ENCODE measurements around the gene ABCC4. TPM values are rescaled to one million over a fixed set of nuclear protein-coding genes. Genes with fewer than 3 reads are reported as not detected.
"Not testable (repeated sequence)": the region's sequence is repeated elsewhere in the genome, so short reads cannot be mapped to it uniquely, and the experiment has no call there.

Gene ABCC4
- polyA plus RNA-seq, 2 donors: 0.55 to 1.4 TPM

DNA sequence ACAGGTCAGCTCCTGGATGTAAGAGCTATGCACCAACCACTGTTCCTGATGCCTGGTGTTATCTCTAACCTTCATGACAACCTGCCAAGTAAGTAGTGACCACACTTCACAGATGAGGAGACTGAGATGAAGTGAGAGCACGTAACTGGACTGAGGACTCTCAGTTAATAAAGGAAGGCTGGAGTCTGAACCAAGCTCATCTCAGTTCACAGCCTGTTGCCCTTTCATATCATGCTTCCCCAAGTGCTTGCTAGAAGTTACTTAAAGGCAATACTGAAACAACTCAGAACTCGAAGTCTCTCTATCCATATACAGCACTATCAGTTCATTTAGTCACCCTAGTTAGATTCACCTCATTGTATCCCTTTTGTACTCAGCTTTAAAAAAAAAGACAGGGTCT, 119.7 kb downstream of the ABCC4 start:
- no peak overlapping the region for H3K4me3 ChIP-seq (ENCODE audit: low read depth in 1 of 2, low read length in 2 of 2)
- 68 to 92% methylated on average over 2 of the region's 2 CpGs for WGBS, 2 donors

DNA sequence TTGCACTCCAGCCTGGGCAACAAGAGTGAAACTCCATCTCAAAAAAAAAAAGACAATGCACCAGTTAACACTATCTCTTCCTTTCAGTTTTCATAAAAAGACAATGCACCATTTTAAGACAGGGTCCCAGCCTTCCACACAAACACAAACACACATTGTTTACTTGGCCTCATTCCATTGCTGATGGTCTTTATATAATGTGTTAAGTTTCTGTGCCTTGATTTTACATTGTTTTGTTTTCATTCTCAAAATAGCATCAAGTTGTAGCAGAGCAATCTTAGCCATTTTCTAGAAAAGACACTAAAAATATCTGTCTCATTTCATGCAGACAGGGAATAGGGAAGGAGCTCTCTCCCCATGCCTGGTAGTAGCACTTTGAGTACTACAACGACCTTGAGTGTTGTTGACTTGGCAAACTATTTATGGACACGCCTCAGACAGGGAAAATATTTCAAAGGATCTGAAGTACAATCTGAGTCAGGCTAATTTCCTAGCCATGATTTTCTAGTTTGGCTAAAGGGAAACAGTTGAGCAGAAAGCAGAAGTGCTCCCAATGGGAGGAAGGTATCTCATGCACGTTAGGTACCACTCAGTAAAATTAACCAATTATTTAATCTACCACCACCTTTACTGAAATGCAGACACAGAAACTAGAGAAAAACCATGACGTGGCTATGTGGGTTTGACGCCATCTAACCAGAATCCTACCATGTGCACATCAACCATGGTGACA, 120.6 kb downstream of the ABCC4 start:
- Histone ChIP-seq H3K27me3 (ENCODE audit: control insufficient read depth in 1 of 2, insufficient read depth in 2 of 2, low read length in 2 of 2) (no peaks in the 10 kb centered on the region), H3K4me1 (ENCODE audit: control insufficient read depth in 2 of 2, insufficient read depth in 2 of 2, low read length in 1 of 2) (no peaks in the 10 kb centered on the region), H3K27ac (ENCODE audit: low read depth in 2 of 2, low read length in 1 of 2) (no peak overlapping the region), H3K9me3 (ENCODE audit: control insufficient read depth in 2 of 2, insufficient read depth in 1 of 2, low read depth in 1 of 2, low read length in 1 of 2) (no peaks in the 10 kb centered on the region), H3K4me3 (ENCODE audit: low read depth in 1 of 2, low read length in 2 of 2) (no peak overlapping the region), H3K36me3 (ENCODE audit: control insufficient read depth in 2 of 2, insufficient read depth in 2 of 2, low read length in 1 of 2) (no peaks in the 10 kb centered on the region)
- 52 to 59% methylated on average over 5 of the region's 5 CpGs for WGBS, 2 donors

More for the DNA sequence above, 119.7 kb downstream of the ABCC4 start:
- Histone ChIP-seq H3K27me3 (ENCODE audit: control insufficient read depth in 1 of 2, insufficient read depth in 2 of 2, low read length in 2 of 2) (no peaks in the 10 kb centered on the region), H3K4me1 (ENCODE audit: control insufficient read depth in 2 of 2, insufficient read depth in 2 of 2, low read length in 1 of 2) (no peaks in the 10 kb centered on the region), H3K27ac (ENCODE audit: low read depth in 2 of 2, low read length in 1 of 2) (no peak overlapping the region), H3K9me3 (ENCODE audit: control insufficient read depth in 2 of 2, insufficient read depth in 1 of 2, low read depth in 1 of 2, low read length in 1 of 2) (no peaks in the 10 kb centered on the region), H3K36me3 (ENCODE audit: control insufficient read depth in 2 of 2, insufficient read depth in 2 of 2, low read length in 1 of 2) (no peaks in the 10 kb centered on the region)

DNA sequence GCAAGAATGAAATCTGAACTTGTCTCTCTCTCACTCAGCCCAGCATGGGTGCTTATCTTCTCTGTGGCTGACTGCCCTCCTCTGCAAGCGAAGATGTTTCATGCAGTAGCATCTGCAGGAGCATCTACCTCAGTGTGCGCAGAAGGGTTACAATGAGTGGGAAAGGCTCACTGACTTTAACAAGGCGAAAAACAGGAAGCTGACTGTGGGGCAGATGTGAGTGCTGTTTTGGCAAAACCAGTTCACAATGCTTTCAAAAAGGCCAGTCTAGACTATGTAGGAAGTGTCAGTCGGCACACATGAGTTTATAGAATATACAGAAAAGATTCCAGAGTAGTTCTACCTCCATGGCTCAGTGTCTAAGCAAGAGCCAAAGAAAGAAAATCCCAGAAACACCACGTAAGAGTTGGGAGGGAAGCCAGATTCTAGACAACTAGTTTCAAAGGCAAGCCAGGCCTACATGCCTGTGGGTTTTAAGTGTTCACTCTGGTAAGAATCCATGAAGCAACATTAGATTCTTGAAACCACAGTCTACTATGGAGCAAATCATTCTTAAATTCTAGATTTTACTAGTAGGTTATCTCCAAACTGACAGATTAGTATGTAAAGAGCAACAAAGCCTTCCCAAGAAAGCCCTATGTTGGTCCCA, 124.5 kb downstream of the ABCC4 start:
- H3K4me3 ChIP-seq (ENCODE audit: low read depth in 1 of 2, low read length in 2 of 2): no peak overlapping the region
- H3K36me3 ChIP-seq (ENCODE audit: control insufficient read depth in 2 of 2, insufficient read depth in 2 of 2, low read length in 1 of 2): no peaks in the 10 kb centered on the region
- H3K4me1 ChIP-seq (ENCODE audit: control insufficient read depth in 2 of 2, insufficient read depth in 2 of 2, low read length in 1 of 2): no peaks in the 10 kb centered on the region
- no peak overlapping the region for H3K27ac ChIP-seq (ENCODE audit: low read depth in 2 of 2, low read length in 1 of 2)
- H3K9me3 ChIP-seq (ENCODE audit: control insufficient read depth in 2 of 2, insufficient read depth in 1 of 2, low read depth in 1 of 2, low read length in 1 of 2): no peaks in the 10 kb centered on the region
- WGBS, 2 donors: 77 to 82% methylated on average over 5 of the region's 5 CpGs
- H3K27me3 ChIP-seq (ENCODE audit: control insufficient read depth in 1 of 2, insufficient read depth in 2 of 2, low read length in 2 of 2): no peaks in the 10 kb centered on the region

DNA sequence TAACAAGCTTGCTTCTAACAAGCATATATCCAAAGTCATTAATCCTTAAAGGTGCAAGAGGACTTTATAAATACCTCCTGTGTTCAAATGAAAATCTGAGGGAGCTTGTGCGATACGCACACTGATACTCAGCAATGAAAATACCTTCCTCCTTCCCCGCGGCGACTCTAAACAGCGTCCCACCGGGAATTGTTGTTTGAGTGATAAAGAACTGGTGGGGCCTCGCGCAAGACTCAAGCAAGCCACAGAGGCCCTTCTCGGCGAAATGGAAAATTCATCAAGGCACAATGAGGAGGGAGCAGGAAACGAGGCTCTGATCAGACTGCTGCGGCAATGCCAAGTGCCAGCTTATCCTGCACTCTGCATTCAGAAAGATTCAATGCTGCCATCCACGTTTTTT, 126.7 kb downstream of the ABCC4 start:
- no peak overlapping the region for H3K4me3 ChIP-seq (ENCODE audit: low read depth in 1 of 2, low read length in 2 of 2)
- no peaks in the 10 kb centered on the region for H3K36me3 ChIP-seq (ENCODE audit: control insufficient read depth in 2 of 2, insufficient read depth in 2 of 2, low read length in 1 of 2)
- H3K9me3 ChIP-seq (ENCODE audit: control insufficient read depth in 2 of 2, insufficient read depth in 1 of 2, low read depth in 1 of 2, low read length in 1 of 2): no peaks in the 10 kb centered on the region
- 87 to 89% methylated on average over 14 of the region's 14 CpGs for WGBS, 2 donors
- no peak overlapping the region for H3K27ac ChIP-seq (ENCODE audit: low read depth in 2 of 2, low read length in 1 of 2)
- H3K27me3 ChIP-seq (ENCODE audit: control insufficient read depth in 1 of 2, insufficient read depth in 2 of 2, low read length in 2 of 2): no peaks in the 10 kb centered on the region
- H3K4me1 ChIP-seq (ENCODE audit: control insufficient read depth in 2 of 2, insufficient read depth in 2 of 2, low read length in 1 of 2): no peaks in the 10 kb centered on the region

DNA sequence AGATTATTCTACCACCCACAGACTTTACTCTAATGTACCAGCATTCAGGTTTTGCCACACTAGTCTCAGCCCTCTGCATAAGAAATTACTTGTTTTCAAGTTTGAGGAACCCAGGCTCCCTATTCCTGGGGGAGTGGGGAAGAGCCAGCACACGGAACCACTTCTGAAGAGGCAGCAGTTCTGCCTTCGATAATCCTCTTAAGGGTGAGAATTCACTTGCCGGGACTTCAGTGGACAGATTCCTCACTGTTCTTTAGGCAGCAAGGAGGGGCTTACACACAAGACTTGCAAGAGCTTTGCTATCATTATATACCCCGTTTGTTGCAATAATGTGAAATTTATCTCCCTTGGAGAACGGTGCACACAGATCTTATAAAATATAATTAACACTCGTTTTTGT, 133.1 kb downstream of the ABCC4 start:
- no peaks in the 10 kb centered on the region for H3K27me3 ChIP-seq (ENCODE audit: control insufficient read depth in 1 of 2, insufficient read depth in 2 of 2, low read length in 2 of 2)
- H3K4me3 ChIP-seq (ENCODE audit: low read depth in 1 of 2, low read length in 2 of 2): no peak overlapping the region
- H3K4me1 ChIP-seq (ENCODE audit: control insufficient read depth in 2 of 2, insufficient read depth in 2 of 2, low read length in 1 of 2): no peaks in the 10 kb centered on the region
- H3K36me3 ChIP-seq (ENCODE audit: control insufficient read depth in 2 of 2, insufficient read depth in 2 of 2, low read length in 1 of 2): no peaks in the 10 kb centered on the region
- no peaks in the 10 kb centered on the region for H3K9me3 ChIP-seq (ENCODE audit: control insufficient read depth in 2 of 2, insufficient read depth in 1 of 2, low read depth in 1 of 2, low read length in 1 of 2)
- H3K27ac ChIP-seq (ENCODE audit: low read depth in 2 of 2, low read length in 1 of 2): no peak overlapping the region
- 92 to 94% methylated on average over 6 of the region's 6 CpGs for WGBS, 2 donors

DNA sequence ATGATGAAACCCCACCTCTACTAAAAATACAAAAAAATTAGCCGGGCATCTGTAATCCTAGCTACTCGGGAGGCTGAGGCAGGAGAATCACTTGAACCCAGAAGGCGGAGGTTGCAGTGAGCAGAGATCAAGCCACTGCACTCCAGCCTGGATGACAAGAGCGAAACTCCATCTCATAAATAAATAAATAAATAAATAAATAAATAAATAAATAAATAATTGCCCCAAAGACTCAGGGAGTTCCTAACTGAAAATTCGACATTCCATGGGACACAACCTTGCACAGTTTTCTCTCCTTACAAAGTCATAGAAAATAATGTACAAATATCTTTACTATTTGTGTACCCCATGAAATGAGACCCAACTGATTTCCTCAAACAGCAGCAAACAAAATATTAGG, 134.2 kb downstream of the ABCC4 start:
- H3K9me3 ChIP-seq (ENCODE audit: control insufficient read depth in 2 of 2, insufficient read depth in 1 of 2, low read depth in 1 of 2, low read length in 1 of 2); H3K4me1 ChIP-seq (ENCODE audit: control insufficient read depth in 2 of 2, insufficient read depth in 2 of 2, low read length in 1 of 2); H3K36me3 ChIP-seq (ENCODE audit: control insufficient read depth in 2 of 2, insufficient read depth in 2 of 2, low read length in 1 of 2); H3K27me3 ChIP-seq (ENCODE audit: control insufficient read depth in 1 of 2, insufficient read depth in 2 of 2, low read length in 2 of 2); H3K4me3 ChIP-seq (ENCODE audit: low read depth in 1 of 2, low read length in 2 of 2); H3K27ac ChIP-seq (ENCODE audit: low read depth in 2 of 2, low read length in 1 of 2): not testable (repeated sequence)
- WGBS, 2 donors: 95 to 98% methylated on average over 5 of the region's 5 CpGs

DNA sequence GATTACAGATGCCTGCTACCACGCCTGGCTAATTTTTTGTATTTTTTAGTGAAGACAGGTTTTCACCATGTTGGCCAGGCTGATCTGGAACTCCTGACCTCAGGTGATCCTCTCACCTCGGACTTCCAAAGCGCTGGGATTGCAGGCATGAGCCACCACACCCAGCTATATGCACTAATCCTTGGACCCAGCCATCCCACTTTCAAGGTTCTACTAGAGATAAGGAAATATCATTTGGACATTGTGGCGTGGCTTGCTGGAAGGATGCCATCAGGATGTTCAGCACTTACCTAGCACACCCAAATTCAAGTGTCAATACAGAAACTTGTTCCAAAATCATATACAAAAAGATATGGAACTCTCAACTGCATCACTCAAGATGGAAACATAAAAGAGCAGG, 136.4 kb downstream of the ABCC4 start:
- Histone ChIP-seq H3K4me3 (ENCODE audit: low read depth in 1 of 2, low read length in 2 of 2) (no peak overlapping the region), H3K4me1 (ENCODE audit: control insufficient read depth in 2 of 2, insufficient read depth in 2 of 2, low read length in 1 of 2) (no peaks in the 10 kb centered on the region), H3K27me3 (ENCODE audit: control insufficient read depth in 1 of 2, insufficient read depth in 2 of 2, low read length in 2 of 2) (no peaks in the 10 kb centered on the region), H3K36me3 (ENCODE audit: control insufficient read depth in 2 of 2, insufficient read depth in 2 of 2, low read length in 1 of 2) (peaks cover 0 to 4% of the 10 kb centered on the region in 2 donors), H3K27ac (ENCODE audit: low read depth in 2 of 2, low read length in 1 of 2) (no peak overlapping the region), H3K9me3 (ENCODE audit: control insufficient read depth in 2 of 2, insufficient read depth in 1 of 2, low read depth in 1 of 2, low read length in 1 of 2) (no peaks in the 10 kb centered on the region)
- 79 to 93% methylated on average over 4 of the region's 4 CpGs for WGBS, 2 donors

DNA sequence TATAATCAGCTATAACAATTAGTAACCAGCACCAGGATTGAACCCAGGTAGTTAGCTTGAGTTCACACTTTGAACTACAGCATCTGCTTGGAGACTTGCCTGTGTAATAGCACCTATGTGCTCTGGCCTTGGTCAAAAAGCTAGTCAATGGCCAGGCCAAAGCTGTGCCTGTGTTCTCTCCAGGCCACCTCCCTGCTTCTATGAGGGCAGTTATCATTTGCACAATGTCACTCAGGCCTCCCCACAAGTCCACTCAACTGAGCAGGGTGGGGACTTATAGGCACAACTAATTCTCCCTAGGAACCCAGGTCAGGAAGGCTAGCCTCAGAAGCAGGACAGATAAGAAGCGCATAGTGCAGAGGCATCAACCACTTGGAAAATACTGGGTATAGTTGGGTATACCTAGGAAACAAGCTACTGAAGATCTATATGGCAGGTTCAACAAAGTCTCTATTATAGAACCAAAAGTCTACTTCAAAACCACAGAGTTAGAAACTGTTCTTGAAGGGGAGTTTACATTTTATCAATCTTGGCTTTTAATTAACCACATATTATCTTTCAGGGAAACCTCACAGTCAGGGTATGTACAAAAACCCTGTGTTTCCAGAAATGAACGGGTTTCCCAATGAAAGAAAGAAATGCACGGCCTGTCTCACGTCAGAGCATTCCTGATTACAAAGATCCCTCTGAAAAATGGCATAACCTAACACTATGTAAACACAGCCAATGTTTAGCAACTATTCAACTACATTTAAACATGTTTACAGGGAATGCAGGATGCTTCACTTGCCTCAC, 140.9 kb downstream of the ABCC4 start:
- WGBS, 2 donors: 66 to 79% methylated on average over 4 of the region's 4 CpGs
- no peaks in the 10 kb centered on the region for H3K9me3 ChIP-seq (ENCODE audit: control insufficient read depth in 2 of 2, insufficient read depth in 1 of 2, low read depth in 1 of 2, low read length in 1 of 2)
- H3K27ac ChIP-seq (ENCODE audit: low read depth in 2 of 2, low read length in 1 of 2): no peak overlapping the region
- H3K36me3 ChIP-seq (ENCODE audit: control insufficient read depth in 2 of 2, insufficient read depth in 2 of 2, low read length in 1 of 2): peaks cover 0 to 4% of the 10 kb centered on the region in 2 donors
- H3K4me3 ChIP-seq (ENCODE audit: low read depth in 1 of 2, low read length in 2 of 2): no peak overlapping the region
- no peaks in the 10 kb centered on the region for H3K27me3 ChIP-seq (ENCODE audit: control insufficient read depth in 1 of 2, insufficient read depth in 2 of 2, low read length in 2 of 2)
- no peaks in the 10 kb centered on the region for H3K4me1 ChIP-seq (ENCODE audit: control insufficient read depth in 2 of 2, insufficient read depth in 2 of 2, low read length in 1 of 2)

DNA sequence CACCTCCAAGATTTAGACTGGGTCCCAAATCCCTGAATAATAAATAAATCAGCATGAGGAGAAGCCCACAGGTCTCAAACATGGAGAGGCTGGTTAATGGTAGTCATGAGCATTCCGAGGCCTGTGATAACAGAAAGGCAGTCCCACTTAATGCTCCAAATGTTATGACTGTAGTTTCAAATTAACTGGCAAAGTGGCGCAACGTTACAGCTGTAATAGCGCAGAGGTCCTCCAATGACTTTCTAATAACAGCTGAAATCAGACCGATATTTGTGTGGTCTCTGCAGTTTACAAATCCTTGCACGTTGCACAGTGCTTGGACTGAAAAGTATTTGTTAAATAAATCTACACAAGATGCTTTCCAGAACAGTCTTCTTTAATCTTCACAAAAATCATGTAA, 141.8 kb downstream of the ABCC4 start:
- WGBS, 2 donors: 91% methylated on average over 6 of the region's 6 CpGs
- H3K9me3 ChIP-seq (ENCODE audit: control insufficient read depth in 2 of 2, insufficient read depth in 1 of 2, low read depth in 1 of 2, low read length in 1 of 2): no peaks in the 10 kb centered on the region

More for the DNA sequence above, 141.8 kb downstream of the ABCC4 start:
- Histone ChIP-seq H3K4me1 (ENCODE audit: control insufficient read depth in 2 of 2, insufficient read depth in 2 of 2, low read length in 1 of 2) (no peaks in the 10 kb centered on the region), H3K36me3 (ENCODE audit: control insufficient read depth in 2 of 2, insufficient read depth in 2 of 2, low read length in 1 of 2) (peaks cover 0 to 4% of the 10 kb centered on the region in 2 donors), H3K4me3 (ENCODE audit: low read depth in 1 of 2, low read length in 2 of 2) (no peak overlapping the region), H3K27me3 (ENCODE audit: control insufficient read depth in 1 of 2, insufficient read depth in 2 of 2, low read length in 2 of 2) (no peaks in the 10 kb centered on the region), H3K27ac (ENCODE audit: low read depth in 2 of 2, low read length in 1 of 2) (no peak overlapping the region)

Data from esophagus (tissue), 2 donors.